H1 (cell line): Measurements from ENCODE around the gene CEBPB. TPM values are rescaled to one million over a fixed set of nuclear protein-coding genes. Genes with fewer than 3 reads are reported as not detected.

ENCODE experiments used
- ASH2L ChIP-seq: fragments of 200-600, 300-600 bp; sonication (generic); IDR thresholded peaks from one replicate; pipeline ENCODE4 v1.7.1; 2017; ENCODE audit warnings: low read length
- BRCA1 ChIP-seq: IDR thresholded peaks from 2 replicates; pipeline ENCODE4 v1.6.1; 2012; ENCODE audit warnings: low read depth, low read length, improper control_type of control experiment
- PHF8 ChIP-seq: fragments of 200-600 bp; sonication (generic); conservative IDR thresholded peaks from 2 replicates; pipeline ENCODE4 v1.7.1; 2012; ENCODE audit warnings: low read depth, mild to moderate bottlenecking, inconsistent platforms, low read length, moderate library complexity
- TEAD4 ChIP-seq: IDR thresholded peaks from 2 replicates; pipeline ENCODE4 v1.6.1; 2012; ENCODE audit warnings: low read depth, low read length, inconsistent platforms, mixed read lengths
- polyA plus RNA-seq, 7 experiments: library from polyadenylated mRNA; depleted of rRNA in 3 of 7; stranded (reverse) in 5 of 7; unstranded in 2 of 7; fragments of >200 nt in 5 of 7; fragments of 200-250 nt in 2 of 7; gene quantifications; 1 replicate in 5 of 7; 2 replicates in 1 of 7; 4 replicates in 1 of 7; pipeline versions ENCODE4 v1.2.1 to v1.2.3, GENCODE V29; 2011 to 2013; ENCODE audit warnings: missing spikeins in 2 of 7, mixed read lengths in 2 of 7
- total RNA-seq: library from RNA; stranded (reverse); fragmentation: NEBNext Ultra II Directional; extraction: Animal tissue kit (Norgen Biotek cat#: 25700); gene quantifications from 2 replicates; pipeline ENCODE4 v1.2.1, GENCODE V29; 2021
- TF ChIP-seq, protein P1 (sequence below), 3 experiments: IDR thresholded peaks; 1 replicate in 2 of 3; 2 replicates in 1 of 3; pipeline versions ENCODE4 v1.5.1 to v1.6.1; 2011; ENCODE audit warnings: low read length in 3 of 3, mild to moderate bottlenecking in 3 of 3, inconsistent platforms in 2 of 3, low read depth in 1 of 3, moderate library complexity in 1 of 3; ENCODE audit not compliant: insufficient read depth in 1 of 3; ENCODE audit errors: control extremely low read depth in 1 of 3
- TF ChIP-seq, protein P2 (sequence below): IDR thresholded peaks from 2 replicates; pipeline ENCODE4 v1.6.1; 2011; ENCODE audit warnings: low read depth, mild to moderate bottlenecking, low read length; ENCODE audit not compliant: insufficient read depth

CEBPB gene
- total and polyA plus RNA-seq, 2 of the 8 experiments (the other 6 are each of a cell fraction or from before 2014, with no cell fraction given): 7.1 to 24.1 TPM

DNA sequence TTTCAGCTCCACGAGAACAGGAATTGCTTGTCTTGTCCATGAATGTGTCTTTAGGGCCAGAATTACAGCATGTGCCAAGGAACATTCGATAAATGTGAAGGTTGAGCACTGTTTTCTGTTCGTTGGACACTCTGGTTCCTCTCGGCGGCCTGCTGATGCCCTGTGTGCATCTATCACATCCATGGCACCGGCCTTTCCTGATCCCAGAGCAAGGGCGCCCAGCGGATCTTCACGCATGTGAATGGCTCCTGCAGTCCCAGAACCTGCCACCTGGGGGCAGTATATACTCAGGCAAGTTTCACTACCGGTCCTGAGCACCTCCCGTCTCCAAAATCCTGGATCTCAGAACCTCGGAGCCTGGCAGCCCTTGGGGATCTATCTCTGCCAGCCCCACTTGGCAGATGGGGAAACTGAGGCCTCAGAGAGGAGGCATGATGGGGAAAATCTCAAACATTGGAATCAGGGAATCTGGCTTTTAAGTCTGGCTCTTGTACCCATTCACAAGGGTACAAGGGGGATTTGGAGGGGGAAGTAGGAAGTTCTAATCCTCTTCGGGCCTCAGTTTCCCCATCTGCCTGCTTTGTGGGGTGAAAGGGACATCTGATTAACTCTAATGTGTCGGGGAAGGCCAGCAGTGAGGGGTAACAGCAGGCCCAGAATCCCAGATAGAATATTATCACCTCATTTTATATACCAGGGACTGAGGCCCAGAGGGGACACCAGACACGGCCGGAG, 4.3 kb upstream of the CEBPB start (continued):
- TF ChIP-seq PHF8: no peak
- TF ChIP-seq, protein P1, sequence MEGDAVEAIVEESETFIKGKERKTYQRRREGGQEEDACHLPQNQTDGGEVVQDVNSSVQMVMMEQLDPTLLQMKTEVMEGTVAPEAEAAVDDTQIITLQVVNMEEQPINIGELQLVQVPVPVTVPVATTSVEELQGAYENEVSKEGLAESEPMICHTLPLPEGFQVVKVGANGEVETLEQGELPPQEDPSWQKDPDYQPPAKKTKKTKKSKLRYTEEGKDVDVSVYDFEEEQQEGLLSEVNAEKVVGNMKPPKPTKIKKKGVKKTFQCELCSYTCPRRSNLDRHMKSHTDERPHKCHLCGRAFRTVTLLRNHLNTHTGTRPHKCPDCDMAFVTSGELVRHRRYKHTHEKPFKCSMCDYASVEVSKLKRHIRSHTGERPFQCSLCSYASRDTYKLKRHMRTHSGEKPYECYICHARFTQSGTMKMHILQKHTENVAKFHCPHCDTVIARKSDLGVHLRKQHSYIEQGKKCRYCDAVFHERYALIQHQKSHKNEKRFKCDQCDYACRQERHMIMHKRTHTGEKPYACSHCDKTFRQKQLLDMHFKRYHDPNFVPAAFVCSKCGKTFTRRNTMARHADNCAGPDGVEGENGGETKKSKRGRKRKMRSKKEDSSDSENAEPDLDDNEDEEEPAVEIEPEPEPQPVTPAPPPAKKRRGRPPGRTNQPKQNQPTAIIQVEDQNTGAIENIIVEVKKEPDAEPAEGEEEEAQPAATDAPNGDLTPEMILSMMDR (IDR thresholded peaks at IDR 0.05; ENCODE audit: control extremely low read depth in 1 of 3, insufficient read depth in 1 of 3, low read depth in 1 of 3, low read length in 3 of 3): peak; percentile 95 to 99 (median 97)
- TF ChIP-seq ASH2L: no peak
- TF ChIP-seq TEAD4: no peak
- no peak for TF ChIP-seq BRCA1
- TF ChIP-seq, protein P2, sequence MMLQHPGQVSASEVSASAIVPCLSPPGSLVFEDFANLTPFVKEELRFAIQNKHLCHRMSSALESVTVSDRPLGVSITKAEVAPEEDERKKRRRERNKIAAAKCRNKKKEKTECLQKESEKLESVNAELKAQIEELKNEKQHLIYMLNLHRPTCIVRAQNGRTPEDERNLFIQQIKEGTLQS: no peak
